ENCODE results near the gene YARS1.

YARS1 gene

DNA sequence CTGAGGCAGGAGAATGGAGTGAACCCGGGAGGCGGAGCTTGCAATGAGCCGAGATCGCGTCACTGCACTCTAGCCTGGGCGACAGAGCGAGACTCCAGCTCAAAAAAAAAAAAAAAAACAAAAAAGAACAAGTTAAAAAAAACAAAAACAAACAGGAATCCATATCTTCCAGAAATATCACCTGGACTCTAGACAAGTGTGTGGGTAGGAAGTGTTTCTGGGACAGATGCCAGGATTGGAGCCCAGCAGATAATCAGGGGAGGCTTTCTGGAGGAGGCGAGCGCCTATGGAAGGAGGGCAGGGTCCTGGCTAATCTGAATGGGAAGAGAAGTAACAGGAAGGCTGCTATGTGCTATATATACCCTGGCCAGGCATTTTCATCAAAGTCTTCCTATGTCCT is 71.0 kb downstream of the YARS1 start:
- DNase-seq: peak in 1 of 56 donors; percentile 1

DNA sequence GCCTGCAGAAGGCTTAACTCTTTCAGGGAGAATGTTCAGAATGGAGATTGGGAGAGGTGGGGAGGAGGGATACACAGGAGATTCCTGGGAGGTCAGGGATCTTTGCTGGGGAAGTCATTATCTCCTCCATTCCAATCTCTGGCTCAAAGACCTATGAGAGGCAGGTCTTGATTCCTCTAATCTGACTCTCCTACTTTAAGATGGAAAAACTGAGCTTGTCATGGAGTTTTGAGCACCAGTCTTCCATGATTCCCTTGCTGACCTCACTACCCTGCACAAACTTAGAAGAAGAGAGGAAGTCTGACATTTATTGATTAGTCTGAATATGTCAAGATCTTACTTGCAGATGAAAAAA is 73.1 kb downstream of the YARS1 start:
- no peak for DNase-seq

DNA sequence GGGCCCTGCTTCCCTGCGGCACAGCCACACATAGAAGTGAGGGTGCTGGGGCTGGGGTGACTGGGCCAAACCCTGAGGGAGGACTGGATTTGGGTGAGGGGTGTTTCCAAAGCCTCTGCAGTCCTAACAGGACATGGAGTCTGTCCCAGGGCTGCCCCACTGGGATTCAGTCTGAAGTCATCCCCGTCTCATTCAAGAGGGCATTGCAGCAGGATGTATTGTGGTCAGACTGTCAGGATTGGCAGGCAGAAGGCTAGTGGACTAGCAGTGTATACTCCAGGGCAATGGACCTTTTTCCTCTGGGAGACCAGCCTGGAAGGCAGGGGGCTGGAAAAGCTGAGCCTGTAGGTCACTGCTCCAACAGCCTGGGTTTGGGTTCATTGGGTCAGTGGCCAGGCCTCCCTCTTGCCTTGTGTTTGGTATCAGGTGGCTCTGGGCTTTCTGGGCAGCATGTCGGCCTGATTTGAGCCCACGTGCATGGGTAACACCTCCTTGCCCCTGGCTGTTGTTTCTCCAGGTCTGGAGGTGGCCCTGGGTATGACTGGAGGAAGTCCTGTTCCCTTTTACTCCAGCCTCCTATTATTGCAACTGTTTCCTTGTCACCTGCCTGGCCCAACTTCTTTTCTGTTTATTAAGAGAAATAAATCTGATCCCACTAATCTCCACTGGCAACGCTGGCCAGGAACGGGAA is 73.6 kb downstream of the YARS1 start:
- no peak for DNase-seq

DNA sequence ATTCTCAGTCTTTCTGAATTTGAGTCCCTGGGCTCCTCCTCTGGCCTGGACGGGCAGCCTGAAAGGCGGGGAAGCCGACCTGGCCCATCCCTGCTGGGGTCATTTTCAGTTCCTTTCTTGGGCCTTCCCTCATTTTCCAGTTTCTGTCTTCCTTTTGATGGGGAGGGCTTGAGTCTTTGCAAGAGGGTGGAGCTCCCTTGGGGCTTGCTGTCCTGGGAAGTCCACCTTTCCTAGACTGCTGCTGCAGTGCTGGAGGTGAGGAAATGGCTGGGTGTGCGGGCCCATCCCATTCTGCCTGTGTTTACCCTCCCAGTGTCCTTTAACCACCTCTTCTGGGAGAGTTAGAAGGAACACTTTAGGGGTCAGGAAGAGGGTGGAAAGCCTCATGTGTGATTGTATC is 74.2 kb downstream of the YARS1 start:
- no peak for DNase-seq

DNA sequence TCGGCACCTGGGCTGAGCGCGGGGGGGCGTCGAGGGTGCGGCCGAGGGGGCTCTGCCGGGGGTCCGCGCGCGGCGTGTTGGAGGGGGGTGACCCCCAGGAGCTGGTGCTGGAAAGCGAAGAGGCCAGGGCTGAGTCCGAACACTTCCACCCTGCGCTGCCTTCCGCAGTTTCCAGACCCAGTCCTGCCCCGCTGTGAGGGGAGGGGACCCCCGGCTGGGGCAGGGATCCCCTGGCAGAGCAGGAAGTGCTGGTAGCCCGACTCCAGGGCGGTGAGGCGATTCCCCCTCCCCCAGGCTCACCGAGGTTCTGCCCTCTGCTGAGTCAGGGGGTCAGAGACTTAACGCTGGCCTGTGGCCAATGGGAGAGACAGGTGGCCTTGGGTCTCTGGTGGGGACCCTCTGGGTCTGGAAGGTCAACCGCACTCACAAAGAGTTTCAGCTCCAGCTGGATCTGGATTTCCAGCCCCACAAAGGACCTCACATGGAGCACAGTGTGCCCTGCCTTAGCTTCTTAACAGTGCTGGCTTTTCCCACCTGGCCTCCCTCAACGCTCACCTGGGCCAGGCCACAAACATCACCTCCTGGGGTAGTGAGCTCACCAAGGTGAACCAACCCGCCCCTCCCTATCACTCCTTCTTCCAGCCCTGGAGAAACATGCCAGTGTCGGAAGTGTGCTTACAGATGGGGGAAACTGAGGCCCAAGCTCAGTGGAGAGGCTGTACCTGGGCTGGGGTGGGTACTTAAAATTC is 74.8 kb downstream of the YARS1 start:
- peak in 1 of 56 donors; percentile 38 for DNase-seq

DNA sequence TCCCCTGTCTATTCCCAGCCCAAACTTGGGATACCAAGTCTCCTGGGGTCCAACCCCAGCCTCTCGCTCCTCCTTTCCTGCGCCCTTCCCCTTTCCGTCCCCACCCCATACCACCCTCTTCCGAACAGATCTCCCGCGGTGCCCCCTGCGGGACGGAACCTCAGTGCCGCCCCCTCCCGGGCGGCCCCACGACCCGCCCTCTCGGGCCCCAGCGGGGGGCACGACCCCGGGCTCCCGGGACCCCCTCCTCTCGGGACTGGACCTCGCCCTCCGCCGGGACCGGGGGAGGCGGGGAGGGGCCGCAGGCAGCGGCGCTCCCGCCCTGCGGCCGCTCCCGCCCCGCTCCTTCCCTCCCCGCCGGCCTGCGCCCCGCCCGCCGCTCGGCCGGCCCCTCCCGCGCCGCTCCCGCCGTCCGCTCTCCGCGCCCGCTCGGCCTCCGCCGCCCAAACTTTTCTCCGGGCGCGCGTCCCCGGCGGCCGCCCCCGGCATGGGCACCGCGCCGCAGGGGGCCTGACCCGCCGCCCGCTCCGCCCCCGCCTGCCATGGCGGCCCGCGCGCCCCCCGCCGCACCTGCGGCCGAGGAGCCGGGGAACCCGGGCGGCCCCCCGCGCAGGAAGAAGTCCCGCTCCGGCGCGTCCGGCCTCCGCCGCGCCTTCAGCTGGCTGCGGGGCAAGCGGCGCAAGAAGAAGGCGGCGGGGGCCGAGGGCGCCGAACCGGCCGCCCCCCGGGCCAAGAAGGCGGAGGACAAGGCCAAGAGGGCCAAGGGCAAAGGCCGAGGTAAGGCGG is 75.6 kb downstream of the YARS1 start:
- peak in 2 of 56 donors; percentile 13 to 47 for DNase-seq

DNA sequence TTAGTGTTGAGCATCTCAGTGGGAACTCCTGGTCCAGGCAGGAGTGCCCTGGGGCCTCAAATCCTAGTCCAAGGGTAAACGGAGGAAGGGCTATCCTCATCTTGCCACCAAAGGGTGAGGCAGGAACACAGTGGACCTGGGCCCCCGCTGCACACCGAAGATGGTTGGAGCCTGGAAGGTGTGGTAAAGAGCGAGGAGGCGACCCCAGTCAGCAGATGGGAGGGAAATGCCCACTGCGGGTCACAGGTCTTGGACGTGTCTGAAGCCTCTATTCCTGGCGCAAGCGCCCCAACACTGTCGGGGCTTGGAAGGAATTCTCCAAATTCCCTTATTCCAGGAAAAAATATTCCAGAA is 76.1 kb downstream of the YARS1 start:
- DNase-seq: peak in 1 of 56 donors; percentile 47

DNA sequence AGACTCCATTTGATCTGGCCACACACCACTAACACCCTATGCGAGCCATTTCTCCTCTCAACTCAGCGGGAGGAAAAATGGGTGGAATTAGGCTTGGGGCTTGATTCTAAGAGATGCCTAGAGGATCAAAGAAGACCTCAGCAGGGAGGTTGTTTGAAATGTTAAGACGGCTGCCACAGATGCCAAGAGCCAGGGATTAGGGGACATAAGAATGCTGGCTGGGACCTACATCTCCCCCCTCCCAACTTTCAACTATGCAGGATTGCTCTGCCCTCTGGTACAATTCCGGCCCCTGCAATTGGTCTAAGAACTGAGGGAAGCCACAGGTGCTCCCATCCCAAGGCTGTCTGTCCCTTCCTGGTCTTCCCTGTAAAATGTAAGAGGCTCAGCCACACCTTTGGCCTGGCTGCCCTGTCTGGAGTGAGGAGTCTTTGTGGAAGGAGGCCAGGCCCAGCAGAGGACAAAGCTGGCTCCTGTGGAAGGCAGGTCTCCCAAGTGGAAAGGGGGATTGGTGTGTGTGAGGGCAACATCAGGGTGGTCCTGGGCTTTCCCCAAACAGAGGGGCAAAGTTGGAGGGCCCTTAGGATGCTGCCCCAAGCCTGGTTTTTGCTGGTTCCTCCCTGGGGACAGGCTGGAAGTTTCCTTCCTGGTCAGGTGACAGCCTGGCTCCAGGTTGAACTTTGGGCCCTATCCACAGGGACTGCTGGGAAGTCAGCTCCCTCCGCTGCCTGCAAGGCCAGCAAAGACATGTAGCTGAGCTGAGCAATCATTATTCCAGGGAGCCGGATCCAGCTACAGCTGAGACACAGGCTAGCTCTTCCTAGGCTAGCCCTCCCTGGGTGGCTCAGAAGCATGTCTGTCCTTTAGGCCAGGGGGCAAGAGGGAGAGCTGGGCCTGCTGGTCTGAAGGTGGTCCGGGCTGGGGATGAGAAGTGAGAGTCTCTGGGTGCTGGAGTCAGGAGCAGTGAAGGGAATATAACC is 80.1 kb downstream of the YARS1 start:
- DNase-seq: no peak

DNA sequence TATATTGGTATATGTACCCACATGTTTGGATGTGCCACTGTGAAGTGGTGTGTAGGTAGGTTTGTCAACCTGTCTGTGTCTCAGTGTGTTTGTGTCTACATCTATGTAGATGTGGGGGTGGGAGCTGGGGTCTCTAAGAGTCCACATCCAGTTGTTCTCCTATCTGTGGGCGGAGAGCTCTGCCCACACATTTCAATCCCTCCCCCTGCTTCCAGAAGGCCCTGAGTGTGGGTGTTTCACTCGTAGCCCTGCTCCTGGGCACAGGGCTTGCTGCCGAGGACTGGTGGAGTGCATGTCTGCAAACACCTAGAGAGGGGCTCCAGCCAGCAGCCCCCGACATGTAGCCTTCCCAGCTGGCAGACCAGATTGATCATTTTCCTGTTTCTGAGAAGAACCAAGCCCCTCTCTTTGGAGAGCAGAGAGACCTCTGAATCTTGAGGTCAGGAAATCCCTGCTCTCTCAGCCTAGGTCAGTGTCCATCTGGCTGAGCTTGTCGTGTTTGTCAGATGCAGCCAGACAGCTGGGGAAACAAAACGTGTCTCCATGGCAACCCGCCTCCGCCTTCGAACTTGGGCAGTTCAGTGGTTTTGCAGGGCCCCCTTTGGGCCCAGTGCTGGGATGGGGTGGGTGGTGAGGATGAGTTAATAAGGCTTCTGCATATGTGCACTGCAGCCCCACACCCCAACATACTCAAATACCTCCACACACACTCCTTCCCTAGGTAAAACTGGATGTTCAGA is 83.4 kb downstream of the YARS1 start:
- no peak for DNase-seq

DNA sequence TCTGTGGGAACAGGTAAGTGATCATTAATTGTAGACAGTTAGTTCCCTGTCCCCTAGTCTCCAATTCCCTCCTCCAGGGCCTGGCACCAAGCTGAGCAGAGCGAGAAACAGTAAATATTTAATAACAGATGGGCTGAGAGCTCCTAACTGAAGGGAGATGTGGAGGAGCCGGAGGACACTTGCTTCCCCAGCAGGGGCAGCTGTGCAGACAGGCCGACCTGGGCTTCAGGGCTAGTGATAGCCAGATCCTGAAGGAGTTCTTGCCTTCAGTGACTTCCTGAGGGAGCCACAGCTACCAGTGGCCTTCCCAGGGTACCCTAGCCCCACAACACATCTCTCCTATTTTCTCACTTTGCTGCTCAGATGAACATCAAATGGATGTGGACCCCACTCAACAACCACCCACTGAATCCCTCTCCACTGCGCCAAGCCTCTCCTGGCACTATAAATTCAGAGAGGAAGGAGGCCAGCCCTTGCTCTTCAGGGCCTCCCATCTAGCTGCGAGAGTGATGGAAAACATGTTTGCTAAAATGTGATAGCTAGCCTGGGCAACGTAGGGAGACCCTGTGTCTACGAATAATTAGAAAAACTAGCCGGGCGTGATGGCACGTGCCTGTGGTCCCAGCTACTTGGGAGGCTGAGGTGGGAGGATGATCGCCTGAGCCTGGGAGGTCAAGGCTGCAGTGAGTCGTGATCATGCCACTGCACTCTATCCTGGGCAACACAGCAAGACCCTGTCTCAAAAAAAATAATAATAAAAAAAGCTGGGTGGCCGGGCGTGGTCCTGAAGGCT is 87.7 kb downstream of the YARS1 start:
- no peak for DNase-seq

DNA sequence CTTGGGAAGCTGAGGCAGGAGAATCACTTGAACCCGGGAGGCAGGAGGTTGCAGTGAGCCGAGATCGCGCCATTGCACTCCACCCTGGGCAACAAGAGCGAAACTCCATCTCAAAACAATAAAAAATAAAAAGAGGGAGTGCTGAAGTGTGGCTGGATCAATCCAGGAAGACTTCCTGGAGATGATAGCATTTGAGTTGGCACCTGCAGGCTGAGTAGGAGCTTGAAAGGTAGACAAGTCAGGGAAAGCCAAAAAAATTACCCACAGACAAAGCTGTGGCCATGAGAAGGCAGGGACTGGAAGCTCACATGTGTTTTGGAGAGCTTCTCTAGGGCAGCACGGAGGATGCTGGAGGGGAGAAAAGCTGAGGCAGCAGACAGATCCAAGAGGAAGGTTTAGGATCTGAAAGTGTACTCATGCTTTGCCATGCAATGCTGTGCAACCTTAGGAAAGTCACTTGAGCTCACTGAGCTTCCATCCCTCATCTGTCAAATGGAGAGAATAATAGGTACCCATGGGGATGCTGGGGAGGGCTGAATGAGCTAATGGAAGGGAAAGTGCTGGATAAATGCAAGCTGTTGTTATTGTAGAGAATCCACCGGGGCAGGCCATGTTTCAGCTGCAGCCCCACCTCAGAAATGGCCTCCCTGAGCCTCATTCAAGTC is 88.6 kb downstream of the YARS1 start:
- DNase-seq: no peak

DNA sequence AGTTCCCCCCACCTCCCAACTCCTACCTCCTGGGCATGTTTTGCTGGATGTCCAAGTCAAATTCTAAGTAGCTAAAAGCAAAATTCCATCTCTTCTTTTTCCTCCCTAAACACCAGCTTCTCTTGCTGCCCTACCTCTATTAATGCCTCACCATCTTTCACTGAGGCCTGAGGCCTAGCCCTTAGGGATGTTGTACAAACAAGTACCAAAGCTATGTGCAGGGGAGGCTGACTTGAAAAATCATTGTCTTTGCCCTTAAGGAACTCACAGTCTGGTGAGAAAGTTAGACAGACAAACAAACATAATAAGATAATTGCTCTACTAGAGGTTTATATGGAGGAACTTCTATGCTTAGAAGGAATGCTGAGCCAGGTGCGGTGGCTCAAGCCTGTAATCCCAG is 89.3 kb downstream of the YARS1 start:
- no peak for DNase-seq

DNA sequence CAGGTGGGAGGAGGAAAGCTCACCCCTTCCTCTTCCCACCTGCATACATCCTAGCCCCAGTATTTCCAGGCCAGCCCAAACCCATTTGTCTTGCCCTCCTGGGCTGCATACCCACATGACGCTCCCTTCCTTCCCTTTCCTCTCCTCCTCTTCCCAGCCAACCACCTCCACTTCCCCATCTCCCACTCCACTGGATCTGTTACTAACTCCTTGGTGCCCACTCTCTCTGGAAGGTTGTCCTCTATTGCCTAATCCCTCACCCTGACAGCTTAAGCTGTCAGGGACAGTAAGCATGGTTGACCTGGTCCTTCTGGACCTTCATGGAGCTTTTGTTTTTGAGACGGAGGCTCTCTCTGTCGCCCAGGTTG is 91.6 kb downstream of the YARS1 start:
- no peak for DNase-seq
